ENCODE data around the gene SLC13A2.

SLC13A2 gene

GRCh38 chr17:28514561-28515002 lies 41.1 kb downstream of the SLC13A2 start:
- Histone ChIP-seq H3K23ac (ENCODE audit: low read length in 2 of 2) (no peak overlapping the region), H2AK5ac (ENCODE audit: low read length, severe bottlenecking) (no peak overlapping the region), H3K27me3 (ENCODE audit: control insufficient read depth in 1 of 2, insufficient read depth in 1 of 2, low read length in 2 of 2) (peaks cover 64 to 82% of the 10 kb centered on the region in 2 experiments), H3K9me3 (ENCODE audit: control insufficient read depth, low read length) (no peaks in the 10 kb centered on the region), H3K4me1 (ENCODE audit: control insufficient read depth, insufficient read depth, low read depth, low read length) (peaks cover 4% of the 10 kb centered on the region), H3K14ac (ENCODE audit: low read length in 2 of 2) (no peak overlapping the region), H3K36me3 (ENCODE audit: control insufficient read depth in 1 of 2, insufficient read depth in 2 of 2, low read depth in 1 of 2, low read length in 2 of 2) (no peaks in the 10 kb centered on the region), H3K18ac (ENCODE audit: low read depth in 1 of 2, low read length in 2 of 2) (no peak overlapping the region), H3K9ac (ENCODE audit: low read length) (no peak overlapping the region), H2AFZ (ENCODE audit: low read depth, low read length) (no peak overlapping the region), H3K79me1 (replicated peaks; ENCODE audit: low read length, poor library complexity, severe bottlenecking) (no peaks in the 10 kb centered on the region), H4K91ac (ENCODE audit: low read length) (no peak overlapping the region), H4K8ac (ENCODE audit: low read length) (no peak overlapping the region), H3K4me3 (ENCODE audit: insufficient read depth in 1 of 2, low read depth in 1 of 2, low read length in 2 of 2) (no peak overlapping the region), H2BK12ac (ENCODE audit: low read length in 2 of 2) (no peak overlapping the region), H2BK5ac (ENCODE audit: low read depth, low read length, poor library complexity, severe bottlenecking) (no peak overlapping the region), H2BK120ac (ENCODE audit: low read depth, low read length) (no peak overlapping the region), H3K27ac (ENCODE audit: low read length, poor library complexity, severe bottlenecking) (no peak overlapping the region), H3K4me2 (ENCODE audit: low read length, poor library complexity, severe bottlenecking) (no peak overlapping the region), H2BK15ac (ENCODE audit: low read depth, poor library complexity, severe bottlenecking) (no peak overlapping the region), H3K4ac (ENCODE audit: low read depth in 1 of 2, low read length in 2 of 2) (no peak overlapping the region)
- 76% methylated on average over 16 of the region's 16 CpGs for WGBS
- no peak for DNase-seq

- H3K4me3 ChIP-seq (ENCODE audit: insufficient read depth in 1 of 2, low read depth in 1 of 2, low read length in 2 of 2) = no peak overlapping the region
- no peak overlapping the region for H2AK5ac ChIP-seq (ENCODE audit: low read length, severe bottlenecking)
- H2BK120ac ChIP-seq (ENCODE audit: low read depth, low read length) = no peak overlapping the region
- no peak overlapping the region for H3K14ac ChIP-seq (ENCODE audit: low read length in 2 of 2)
- no peak overlapping the region for H3K18ac ChIP-seq (ENCODE audit: low read depth in 1 of 2, low read length in 2 of 2)
- no peak overlapping the region for H2BK12ac ChIP-seq (ENCODE audit: low read length in 2 of 2)
- no peak overlapping the region for H2BK15ac ChIP-seq (ENCODE audit: low read depth, poor library complexity, severe bottlenecking)
- no peak overlapping the region for H4K8ac ChIP-seq (ENCODE audit: low read length)
- no peaks in the 10 kb centered on the region for H3K9me3 ChIP-seq (ENCODE audit: control insufficient read depth, low read length)
- H3K23ac ChIP-seq (ENCODE audit: low read length in 2 of 2) = no peak overlapping the region
- no peak overlapping the region for H3K4me2 ChIP-seq (ENCODE audit: low read length, poor library complexity, severe bottlenecking)
- no peaks in the 10 kb centered on the region for H3K4me1 ChIP-seq (ENCODE audit: control insufficient read depth, insufficient read depth, low read depth, low read length)
- DNase-seq = no peak
- no peak overlapping the region for H2AFZ ChIP-seq (ENCODE audit: low read depth, low read length)
- H3K4ac ChIP-seq (ENCODE audit: low read depth in 1 of 2, low read length in 2 of 2) = no peak overlapping the region
- peaks cover 65 to 79% of the 10 kb centered on the region in 2 experiments for H3K27me3 ChIP-seq (ENCODE audit: control insufficient read depth in 1 of 2, insufficient read depth in 1 of 2, low read length in 2 of 2)
- no peak overlapping the region for H2BK5ac ChIP-seq (ENCODE audit: low read depth, low read length, poor library complexity, severe bottlenecking)
- no peak overlapping the region for H3K9ac ChIP-seq (ENCODE audit: low read length)
- H4K91ac ChIP-seq (ENCODE audit: low read length) = no peak overlapping the region
- no peaks in the 10 kb centered on the region for H3K79me1 ChIP-seq (replicated peaks; ENCODE audit: low read length, poor library complexity, severe bottlenecking)
- no peak overlapping the region for H3K27ac ChIP-seq (ENCODE audit: low read length, poor library complexity, severe bottlenecking)
- no peaks in the 10 kb centered on the region for H3K36me3 ChIP-seq (ENCODE audit: control insufficient read depth in 1 of 2, insufficient read depth in 2 of 2, low read depth in 1 of 2, low read length in 2 of 2)
- 92% methylated on average over 1 of the region's 1 CpG for WGBS
These were observed 42.1 kb downstream of the SLC13A2 start for GRCh38 chr17:28515518-28515917.

- Histone ChIP-seq H3K27ac (ENCODE audit: low read length, poor library complexity, severe bottlenecking) (no peak overlapping the region), H3K36me3 (ENCODE audit: control insufficient read depth in 1 of 2, insufficient read depth in 2 of 2, low read depth in 1 of 2, low read length in 2 of 2) (no peaks in the 10 kb centered on the region), H4K91ac (ENCODE audit: low read length) (no peak overlapping the region), H2AK5ac (ENCODE audit: low read length, severe bottlenecking) (no peak overlapping the region), H3K27me3 (ENCODE audit: control insufficient read depth in 1 of 2, insufficient read depth in 1 of 2, low read length in 2 of 2) (peaks cover 48 to 68% of the 10 kb centered on the region in 2 experiments), H3K4me1 (ENCODE audit: control insufficient read depth, insufficient read depth, low read depth, low read length) (peaks cover 9% of the 10 kb centered on the region), H3K9me3 (ENCODE audit: control insufficient read depth, low read length) (no peaks in the 10 kb centered on the region), H2BK120ac (ENCODE audit: low read depth, low read length) (no peak overlapping the region), H3K9ac (ENCODE audit: low read length) (no peak overlapping the region), H3K18ac (ENCODE audit: low read depth in 1 of 2, low read length in 2 of 2) (no peak overlapping the region), H3K4me3 (ENCODE audit: insufficient read depth in 1 of 2, low read depth in 1 of 2, low read length in 2 of 2) (no peak overlapping the region), H2AFZ (ENCODE audit: low read depth, low read length) (no peak overlapping the region), H3K14ac (ENCODE audit: low read length in 2 of 2) (no peak overlapping the region), H3K23ac (ENCODE audit: low read length in 2 of 2) (no peak overlapping the region), H2BK15ac (ENCODE audit: low read depth, poor library complexity, severe bottlenecking) (no peak overlapping the region), H2BK12ac (ENCODE audit: low read length in 2 of 2) (no peak overlapping the region), H3K4ac (ENCODE audit: low read depth in 1 of 2, low read length in 2 of 2) (no peak overlapping the region), H3K4me2 (ENCODE audit: low read length, poor library complexity, severe bottlenecking) (no peak overlapping the region), H4K8ac (ENCODE audit: low read length) (no peak overlapping the region), H2BK5ac (ENCODE audit: low read depth, low read length, poor library complexity, severe bottlenecking) (no peak overlapping the region), H3K79me1 (replicated peaks; ENCODE audit: low read length, poor library complexity, severe bottlenecking) (no peaks in the 10 kb centered on the region)
- DNase-seq = no peak
- 84% methylated on average over 4 of the region's 6 CpGs for WGBS
These were observed 44.7 kb downstream of the SLC13A2 start for GRCh38 chr17:28518132-28518531.

- H3K14ac ChIP-seq (ENCODE audit: low read length in 2 of 2) = no peak overlapping the region
These were observed 45.1 kb downstream of the SLC13A2 start for GRCh38 chr17:28518578-28518977.

More at GRCh38 chr17:28518578-28518977, 45.1 kb downstream of the SLC13A2 start:
- no peak overlapping the region for H4K91ac ChIP-seq (ENCODE audit: low read length)
- H2AFZ ChIP-seq (ENCODE audit: low read depth, low read length) = no peak overlapping the region
- H3K27ac ChIP-seq (ENCODE audit: low read length, poor library complexity, severe bottlenecking) = no peak overlapping the region
- H4K8ac ChIP-seq (ENCODE audit: low read length) = no peak overlapping the region
- no peaks in the 10 kb centered on the region for H3K79me1 ChIP-seq (replicated peaks; ENCODE audit: low read length, poor library complexity, severe bottlenecking)
- no peak overlapping the region for H3K4ac ChIP-seq (ENCODE audit: low read depth in 1 of 2, low read length in 2 of 2)
- no peak overlapping the region for H2BK12ac ChIP-seq (ENCODE audit: low read length in 2 of 2)
- H3K27me3 ChIP-seq (ENCODE audit: control insufficient read depth in 1 of 2, insufficient read depth in 1 of 2, low read length in 2 of 2) = peaks cover 45 to 64% of the 10 kb centered on the region in 2 experiments
- H3K4me1 ChIP-seq (ENCODE audit: control insufficient read depth, insufficient read depth, low read depth, low read length) = peaks cover 9% of the 10 kb centered on the region
- H2AK5ac ChIP-seq (ENCODE audit: low read length, severe bottlenecking) = no peak overlapping the region
- H3K4me2 ChIP-seq (ENCODE audit: low read length, poor library complexity, severe bottlenecking) = no peak overlapping the region
- no peak overlapping the region for H3K9ac ChIP-seq (ENCODE audit: low read length)
- no peak overlapping the region for H2BK15ac ChIP-seq (ENCODE audit: low read depth, poor library complexity, severe bottlenecking)
- 96% methylated on average over 6 of the region's 7 CpGs for WGBS
- no peaks in the 10 kb centered on the region for H3K9me3 ChIP-seq (ENCODE audit: control insufficient read depth, low read length)
- H2BK120ac ChIP-seq (ENCODE audit: low read depth, low read length) = no peak overlapping the region
- no peaks in the 10 kb centered on the region for H3K36me3 ChIP-seq (ENCODE audit: control insufficient read depth in 1 of 2, insufficient read depth in 2 of 2, low read depth in 1 of 2, low read length in 2 of 2)
- no peak for DNase-seq
- H3K23ac ChIP-seq (ENCODE audit: low read length in 2 of 2) = no peak overlapping the region
- H3K4me3 ChIP-seq (ENCODE audit: insufficient read depth in 1 of 2, low read depth in 1 of 2, low read length in 2 of 2) = no peak overlapping the region
- H2BK5ac ChIP-seq (ENCODE audit: low read depth, low read length, poor library complexity, severe bottlenecking) = no peak overlapping the region
- no peak overlapping the region for H3K18ac ChIP-seq (ENCODE audit: low read depth in 1 of 2, low read length in 2 of 2)
